ENCODE data around the gene PDLIM3.

GRCh38 chr4:185461565-185461964 lies 73.7 kb downstream of the PDLIM3 start:
- TF ChIP-seq MAX (IDR thresholded peaks at IDR 0.05) (no peak), CREB1 (IDR thresholded peaks at IDR 0.05; ENCODE audit: low read depth) (no peak), ZBTB7A (IDR thresholded peaks at IDR 0.05; ENCODE audit: low read depth) (no peak), EP300 (IDR thresholded peaks at IDR 0.05; ENCODE audit: borderline replicate concordance) (no peak), EGR1 (IDR thresholded peaks at IDR 0.05) (no peak), TAF1 (IDR thresholded peaks at IDR 0.05; ENCODE audit: low read depth) (no peak), REST (IDR thresholded peaks at IDR 0.05; ENCODE audit: low read depth) (no peak), TEAD4 (IDR thresholded peaks at IDR 0.05) (no peak), USF1 (IDR thresholded peaks at IDR 0.05) (no peak), RAD21 (IDR thresholded peaks at IDR 0.05; ENCODE audit: low read depth) (no peak), TCF12 (IDR thresholded peaks at IDR 0.05; ENCODE audit: low read depth) (no peak), CEBPB (IDR thresholded peaks at IDR 0.05) (no peak)
